ENCODE results near the gene ZNF396.

DNA sequence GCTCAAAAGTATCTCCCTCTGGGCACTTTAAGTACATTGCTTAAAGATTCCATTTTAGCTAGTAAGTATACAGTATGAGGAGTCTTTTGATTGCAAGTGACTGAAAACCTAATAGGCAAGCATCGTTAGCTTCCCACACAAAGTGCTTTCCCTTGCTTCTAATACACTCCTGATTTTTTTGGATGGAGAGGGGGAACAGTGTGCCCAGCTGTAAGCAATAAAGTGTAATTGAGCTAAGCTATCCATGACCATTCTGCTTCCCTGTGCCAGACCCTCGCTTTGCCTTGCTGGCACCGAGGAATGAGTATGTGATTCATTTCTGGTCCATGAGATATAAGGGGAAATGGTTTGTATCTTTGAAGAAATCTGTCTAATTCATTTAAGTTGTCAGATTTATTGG lies 29.1 kb downstream of the ZNF396 start:
- TF ChIP-seq, protein P1, sequence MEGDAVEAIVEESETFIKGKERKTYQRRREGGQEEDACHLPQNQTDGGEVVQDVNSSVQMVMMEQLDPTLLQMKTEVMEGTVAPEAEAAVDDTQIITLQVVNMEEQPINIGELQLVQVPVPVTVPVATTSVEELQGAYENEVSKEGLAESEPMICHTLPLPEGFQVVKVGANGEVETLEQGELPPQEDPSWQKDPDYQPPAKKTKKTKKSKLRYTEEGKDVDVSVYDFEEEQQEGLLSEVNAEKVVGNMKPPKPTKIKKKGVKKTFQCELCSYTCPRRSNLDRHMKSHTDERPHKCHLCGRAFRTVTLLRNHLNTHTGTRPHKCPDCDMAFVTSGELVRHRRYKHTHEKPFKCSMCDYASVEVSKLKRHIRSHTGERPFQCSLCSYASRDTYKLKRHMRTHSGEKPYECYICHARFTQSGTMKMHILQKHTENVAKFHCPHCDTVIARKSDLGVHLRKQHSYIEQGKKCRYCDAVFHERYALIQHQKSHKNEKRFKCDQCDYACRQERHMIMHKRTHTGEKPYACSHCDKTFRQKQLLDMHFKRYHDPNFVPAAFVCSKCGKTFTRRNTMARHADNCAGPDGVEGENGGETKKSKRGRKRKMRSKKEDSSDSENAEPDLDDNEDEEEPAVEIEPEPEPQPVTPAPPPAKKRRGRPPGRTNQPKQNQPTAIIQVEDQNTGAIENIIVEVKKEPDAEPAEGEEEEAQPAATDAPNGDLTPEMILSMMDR (IDR thresholded peaks at IDR 0.05 in 8 of 11, conservative IDR thresholded peaks at IDR 0.05 in 3 of 11) = no peak
- no peak for TF ChIP-seq POLR2AphosphoS5 (IDR thresholded peaks at IDR 0.05)

All from spleen (tissue), 7 donors.